GM06990 (cell line): ENCODE data around the gene VAT1L.

Source experiments
- DNase-seq: peaks from one replicate; pipeline ENCODE4 v3.0.0-alpha.2; 2011; ENCODE audit not compliant: insufficient read length; ENCODE audit errors: extremely low read depth
- H3K27me3 ChIP-seq: replicated peaks from 2 replicates; pipeline ENCODE4 v1.6.0; 2011; ENCODE audit warnings: low read length; ENCODE audit not compliant: control insufficient read depth, insufficient read depth
- H3K36me3 ChIP-seq: 2 replicates; pipeline ENCODE4 v1.5.1; 2011; ENCODE audit warnings: low read length; ENCODE audit not compliant: control insufficient read depth, insufficient read depth
- H3K4me3 ChIP-seq: replicated peaks from 2 replicates; pipeline ENCODE4 v1.5.1; 2011; ENCODE audit warnings: low read depth, mild to moderate bottlenecking, control low read depth, low read length
- TF ChIP-seq, protein P1 (sequence below): IDR thresholded peaks from 2 replicates; pipeline ENCODE4 v1.5.1; 2011; ENCODE audit warnings: low read length, control low read depth, mild to moderate bottlenecking, inconsistent platforms; ENCODE audit not compliant: insufficient read depth, poor library complexity, severe bottlenecking

The VAT1L gene

DNA sequence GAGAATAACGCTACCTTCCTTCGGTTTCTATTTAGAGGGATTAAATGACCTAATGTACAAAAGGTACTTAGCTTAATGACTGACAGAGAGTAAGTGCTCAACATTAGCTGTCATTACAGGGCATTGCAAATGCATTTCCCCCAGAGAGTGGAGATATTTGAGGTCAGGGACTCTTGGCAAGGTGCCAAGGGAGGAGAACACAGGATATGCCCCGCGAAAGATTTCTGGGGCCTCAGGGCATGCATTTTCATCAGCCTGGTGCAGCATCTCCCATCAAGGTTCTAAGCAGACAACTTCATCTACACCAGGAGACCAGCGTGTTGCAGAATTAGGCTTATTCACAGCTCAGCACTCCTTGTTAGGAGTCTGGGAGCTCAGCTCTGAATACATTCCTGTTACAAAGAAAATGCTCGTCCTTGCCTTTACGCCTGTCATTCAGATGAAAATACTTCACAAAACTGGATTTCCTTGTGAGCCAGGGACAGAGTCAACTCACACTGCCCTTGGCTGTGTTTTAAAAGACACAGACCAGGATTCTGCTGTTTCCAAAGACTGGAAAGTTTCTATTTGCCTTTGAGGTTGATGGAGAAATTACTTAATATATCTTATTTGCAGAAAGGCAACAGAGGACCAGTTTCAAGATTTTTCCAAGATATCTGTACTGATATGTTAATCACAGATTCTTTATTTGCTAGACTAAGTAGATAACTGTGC lies 108.2 kb downstream of the VAT1L start:
- no peak overlapping the region for H3K4me3 ChIP-seq
- DNase-seq: no peak
- H3K36me3 ChIP-seq: no peaks in the 10 kb centered on the region
- no peaks in the 10 kb centered on the region for H3K27me3 ChIP-seq
- TF ChIP-seq, protein P1, sequence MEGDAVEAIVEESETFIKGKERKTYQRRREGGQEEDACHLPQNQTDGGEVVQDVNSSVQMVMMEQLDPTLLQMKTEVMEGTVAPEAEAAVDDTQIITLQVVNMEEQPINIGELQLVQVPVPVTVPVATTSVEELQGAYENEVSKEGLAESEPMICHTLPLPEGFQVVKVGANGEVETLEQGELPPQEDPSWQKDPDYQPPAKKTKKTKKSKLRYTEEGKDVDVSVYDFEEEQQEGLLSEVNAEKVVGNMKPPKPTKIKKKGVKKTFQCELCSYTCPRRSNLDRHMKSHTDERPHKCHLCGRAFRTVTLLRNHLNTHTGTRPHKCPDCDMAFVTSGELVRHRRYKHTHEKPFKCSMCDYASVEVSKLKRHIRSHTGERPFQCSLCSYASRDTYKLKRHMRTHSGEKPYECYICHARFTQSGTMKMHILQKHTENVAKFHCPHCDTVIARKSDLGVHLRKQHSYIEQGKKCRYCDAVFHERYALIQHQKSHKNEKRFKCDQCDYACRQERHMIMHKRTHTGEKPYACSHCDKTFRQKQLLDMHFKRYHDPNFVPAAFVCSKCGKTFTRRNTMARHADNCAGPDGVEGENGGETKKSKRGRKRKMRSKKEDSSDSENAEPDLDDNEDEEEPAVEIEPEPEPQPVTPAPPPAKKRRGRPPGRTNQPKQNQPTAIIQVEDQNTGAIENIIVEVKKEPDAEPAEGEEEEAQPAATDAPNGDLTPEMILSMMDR: no peak

DNA sequence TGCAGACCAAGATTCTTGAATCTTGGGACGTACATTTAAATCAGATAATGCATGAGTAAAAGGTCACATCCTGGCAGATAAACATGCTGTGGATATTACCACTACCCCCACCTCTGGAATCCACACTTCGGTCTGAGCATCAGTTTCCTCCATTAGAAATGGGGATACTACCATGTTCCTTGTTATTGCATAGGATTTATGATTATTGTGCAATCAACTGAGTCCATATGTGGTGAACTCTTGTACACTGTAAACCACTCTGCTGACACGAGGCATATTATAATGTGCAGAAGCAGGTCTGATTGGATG lies 108.7 kb downstream of the VAT1L start:
- no peaks in the 10 kb centered on the region for H3K27me3 ChIP-seq
- TF ChIP-seq, protein P1: no peak
- no peaks in the 10 kb centered on the region for H3K36me3 ChIP-seq
- no peak overlapping the region for H3K4me3 ChIP-seq
- no peak for DNase-seq

DNA sequence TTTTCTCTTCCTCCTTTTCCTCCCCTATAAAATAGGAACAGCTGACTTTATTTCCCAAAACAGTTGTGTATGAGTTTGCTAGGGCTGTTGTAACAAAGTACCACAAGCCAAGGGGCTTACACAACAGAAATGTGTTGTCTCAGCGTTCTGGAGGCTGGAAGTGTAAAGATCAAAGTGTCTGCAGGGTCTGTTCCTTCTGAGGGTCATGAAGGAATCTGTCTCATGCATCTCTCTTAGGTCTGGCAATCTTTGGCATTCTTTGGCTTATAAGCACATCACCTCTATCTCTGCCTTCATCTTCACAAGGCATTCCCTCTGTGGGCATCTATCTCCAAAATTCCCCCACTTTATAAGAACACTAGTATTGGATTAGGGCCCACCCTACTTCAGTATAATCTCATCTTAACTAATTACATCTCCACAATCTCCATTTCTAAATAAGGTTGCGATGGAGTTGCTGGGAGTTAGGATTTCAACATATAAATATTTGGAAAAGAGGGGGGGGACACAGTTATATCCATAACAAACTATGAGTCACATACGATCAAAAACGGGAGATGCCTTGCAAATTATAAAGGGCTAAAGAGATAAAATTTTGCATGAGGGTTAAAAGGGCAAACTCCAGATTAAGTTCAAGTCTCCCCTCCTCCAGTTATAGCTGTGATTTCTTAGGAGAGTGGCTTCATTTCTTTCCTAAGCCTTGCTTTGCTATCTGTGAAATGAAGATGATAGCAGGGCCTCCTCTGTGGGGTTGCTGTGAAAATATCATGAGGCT lies 109.7 kb downstream of the VAT1L start:
- Histone ChIP-seq H3K4me3 (no peak overlapping the region), H3K36me3 (no peaks in the 10 kb centered on the region), H3K27me3 (no peaks in the 10 kb centered on the region)
- DNase-seq: no peak
- TF ChIP-seq, protein P1: no peak

DNA sequence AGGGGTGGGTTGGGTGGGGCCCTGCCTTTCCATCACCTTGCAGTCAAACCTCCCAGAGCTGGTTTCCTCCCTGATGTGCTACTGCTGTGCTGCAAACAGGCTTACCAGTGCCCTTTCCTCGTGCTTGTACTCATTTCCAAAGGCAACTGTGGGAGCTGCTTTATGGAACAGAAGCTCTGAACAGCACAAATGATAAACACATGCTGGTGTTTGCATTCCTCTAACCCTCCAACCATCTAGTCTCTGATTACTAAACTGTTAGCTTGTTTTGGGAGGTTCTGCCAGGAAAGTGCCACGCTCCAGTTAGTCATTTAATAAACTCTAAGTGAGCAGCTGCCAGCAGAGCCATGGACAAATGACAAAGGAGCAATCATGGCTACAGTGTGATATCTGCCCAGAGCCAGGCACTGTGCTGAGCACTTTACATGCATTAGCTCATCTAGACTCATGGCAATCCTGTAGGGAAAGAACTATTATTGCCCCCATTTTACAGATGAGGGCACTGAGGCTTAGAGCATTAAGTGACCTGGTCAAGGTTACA lies 110.4 kb downstream of the VAT1L start:
- DNase-seq: no peak
- TF ChIP-seq, protein P1: no peak
- Histone ChIP-seq H3K4me3 (no peak overlapping the region), H3K36me3 (no peaks in the 10 kb centered on the region), H3K27me3 (no peaks in the 10 kb centered on the region)

DNA sequence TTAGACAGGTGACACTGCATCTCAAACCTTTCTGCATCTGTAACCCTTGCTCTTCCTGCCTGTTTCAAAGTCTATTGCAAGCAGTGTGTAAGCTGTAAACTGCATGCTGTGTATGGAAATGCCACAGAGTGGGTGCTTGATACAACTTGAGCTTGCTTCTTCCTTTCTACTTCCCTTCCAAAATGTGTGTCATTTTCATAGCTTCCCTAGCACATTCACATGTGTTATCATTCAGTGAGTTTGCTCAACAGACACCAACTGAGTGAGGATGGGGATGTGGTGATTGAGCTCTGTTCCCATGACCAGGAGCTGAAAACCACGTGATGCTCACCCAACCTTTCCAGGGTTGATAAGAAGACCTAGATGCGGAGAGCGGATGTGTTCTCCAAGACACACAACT lies 111.1 kb downstream of the VAT1L start:
- no peak for DNase-seq

More for the DNA sequence above, 111.1 kb downstream of the VAT1L start:
- no peaks in the 10 kb centered on the region for H3K27me3 ChIP-seq
- H3K4me3 ChIP-seq: no peak overlapping the region
- TF ChIP-seq, protein P1: no peak
- no peaks in the 10 kb centered on the region for H3K36me3 ChIP-seq
